HepG2 (cell line): ENCODE measurements around the gene CSNK2B. TPM values are rescaled to one million over a fixed set of nuclear protein-coding genes. Genes with fewer than 3 reads are reported as not detected.

ENCODE experiments used
- BORCS8-MEF2B ChIP-seq: sonication (generic); formaldehyde crosslinking; IDR thresholded peaks from 2 replicates; pipeline ENCODE4 v1.8.0; 2022; ENCODE audit warnings: mild to moderate bottlenecking, missing genetic modification reagents
- ELF1 ChIP-seq: sonication (generic); formaldehyde crosslinking; IDR thresholded peaks from 2 replicates; pipeline ENCODE4 v1.4.0; 2020; ENCODE audit warnings: missing genetic modification reagents
- FOSL1 ChIP-seq: sonication (generic); formaldehyde crosslinking; IDR thresholded peaks from 2 replicates; pipeline ENCODE4 v1.9.0; 2021; ENCODE audit warnings: missing genetic modification reagents, borderline replicate concordance
- FOSL2 ChIP-seq: sonication (generic); formaldehyde crosslinking; IDR thresholded peaks from 2 replicates; pipeline ENCODE4 v1.4.0; 2020; ENCODE audit warnings: missing genetic modification reagents
- HNF1B ChIP-seq: sonication (generic); formaldehyde crosslinking; IDR thresholded peaks from 2 replicates; pipeline ENCODE4 v1.5.1; 2020; ENCODE audit warnings: mild to moderate bottlenecking, moderate library complexity, missing genetic modification reagents
- MYPOP ChIP-seq: sonication (generic); formaldehyde crosslinking; IDR thresholded peaks from 2 replicates; pipeline ENCODE4 v1.8.1; 2023; ENCODE audit warnings: mild to moderate bottlenecking, moderate library complexity, missing genetic modification reagents
- NRL ChIP-seq: sonication (generic); formaldehyde crosslinking; IDR thresholded peaks from 2 replicates; pipeline ENCODE4 v1.5.0; 2020; ENCODE audit warnings: missing genetic modification reagents, mild to moderate bottlenecking, moderate library complexity, borderline replicate concordance
- POLR2G ChIP-seq: fragments of 200-400 bp; formaldehyde crosslinking; IDR thresholded peaks from 2 replicates; pipeline ENCODE4 v1.6.1; 2018; ENCODE audit warnings: mild to moderate bottlenecking, low read depth, low read length, moderate library complexity
- TFAP4 ChIP-seq: sonication (generic); IDR thresholded peaks from 2 replicates; pipeline ENCODE4 v1.6.1; 2016; ENCODE audit warnings: low read depth, borderline replicate concordance
- TFDP1 ChIP-seq: IDR thresholded peaks from 2 replicates; pipeline ENCODE4 v1.6.1; 2016; ENCODE audit warnings: missing compliant biosample characterization, missing genetic modification reagents, borderline replicate concordance
- ZKSCAN1 ChIP-seq: fragments of 150-350 bp; IDR thresholded peaks from 2 replicates; pipeline ENCODE4 v1.6.1; 2014; ENCODE audit warnings: low read length
- ZNF337 ChIP-seq: sonication (generic); formaldehyde crosslinking; IDR thresholded peaks from 2 replicates; pipeline ENCODE4 v1.5.1; 2020; ENCODE audit warnings: missing genetic modification reagents, low read depth, mild to moderate bottlenecking, borderline replicate concordance
- ZNF430 ChIP-seq: sonication (generic); formaldehyde crosslinking; IDR thresholded peaks from 2 replicates; pipeline ENCODE4 v1.9.0; 2021; ENCODE audit warnings: mild to moderate bottlenecking, missing genetic modification reagents
- ZNF460 ChIP-seq: sonication (generic); formaldehyde crosslinking; IDR thresholded peaks from 2 replicates; pipeline ENCODE4 v1.5.1; 2020; ENCODE audit warnings: missing genetic modification reagents, mild to moderate bottlenecking, borderline replicate concordance
- ZNF7 ChIP-seq: IDR thresholded peaks from 2 replicates; pipeline ENCODE4 v1.6.1; 2016; ENCODE audit warnings: missing biosample characterization, missing genetic modification reagents
- ZNF746 ChIP-seq: sonication (generic); formaldehyde crosslinking; IDR thresholded peaks from 2 replicates; pipeline ENCODE4 v1.8.0; 2022; ENCODE audit warnings: mild to moderate bottlenecking, missing genetic modification reagents
- ZNF839 ChIP-seq: sonication (generic); formaldehyde crosslinking; IDR thresholded peaks from 2 replicates; pipeline ENCODE4 v1.4.0; 2020; ENCODE audit warnings: missing genetic modification reagents, mild to moderate bottlenecking, borderline replicate concordance
- polyA plus RNA-seq, 8 experiments: library from polyadenylated mRNA; depleted of rRNA in 3 of 8; stranded (reverse) in 7 of 8; unstranded in 1 of 8; fragments of >200 nt; fragmentation: Illumina TruSeq in 4 of 8; extraction: Trizol in 4 of 8; gene quantifications; 2 replicates each; pipeline versions ENCODE4 v1.2.1 to v1.2.3, GENCODE V29; 2011 to 2016; ENCODE audit warnings: low read depth in 4 of 8, missing spikeins in 1 of 8, mixed read lengths in 1 of 8; ENCODE audit not compliant: insufficient read depth in 1 of 8
- total RNA-seq, 5 experiments: library from RNA; depleted of rRNA; stranded (reverse); fragments of >200 nt; fragmentation: Illumina TruSeq; extraction: Trizol; gene quantifications; 2 replicates each; pipeline ENCODE4 v1.2.3, GENCODE V29; 2016; ENCODE audit warnings: low read depth in 1 of 5
- TF ChIP-seq, protein P1 (sequence below): sonication (generic); formaldehyde crosslinking; IDR thresholded peaks from 2 replicates; pipeline ENCODE4 v1.5.0; 2020; ENCODE audit warnings: missing genetic modification reagents, mild to moderate bottlenecking, borderline replicate concordance

CSNK2B gene
- total and polyA plus RNA-seq, 2 of the 13 experiments (the other 11 are each of a cell fraction or from before 2014, with no cell fraction given): 111 to 296 TPM

DNA sequence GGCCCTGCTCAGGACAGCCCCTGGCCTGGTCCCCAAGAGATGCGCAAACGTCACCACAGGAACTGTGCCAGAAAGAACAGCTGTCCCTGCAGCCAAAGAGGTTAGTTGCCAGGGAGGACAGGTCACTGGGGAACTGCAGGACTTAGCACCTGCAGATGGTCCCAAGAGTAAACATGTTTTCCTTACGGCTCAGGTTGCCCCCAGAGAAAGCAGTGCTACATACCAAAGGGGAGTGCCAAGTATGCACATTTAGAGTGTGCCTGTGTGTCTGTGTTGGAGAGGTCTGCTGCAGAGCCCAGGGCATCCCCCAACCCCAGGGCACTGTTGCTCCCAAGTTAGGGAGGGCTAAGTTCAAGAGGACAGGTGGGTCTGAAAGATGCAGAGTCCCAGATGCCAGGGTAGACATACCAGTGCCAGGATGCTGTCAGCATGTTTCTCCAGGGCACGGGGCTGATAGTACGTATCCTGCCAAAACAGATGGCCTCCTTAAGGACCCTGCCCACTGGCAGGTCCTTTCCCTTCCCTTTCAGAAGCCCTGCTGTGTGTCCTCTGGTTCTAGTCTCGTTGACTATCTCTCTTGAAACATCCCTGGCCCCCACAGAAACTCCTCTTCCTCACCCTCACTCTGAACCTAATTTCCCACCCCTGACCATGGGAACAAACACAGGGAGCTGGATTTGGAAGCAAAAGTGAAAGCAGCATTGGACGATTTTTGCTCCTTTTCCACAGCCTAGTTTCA lies 36.0 kb downstream of the CSNK2B start (continued):
- TF ChIP-seq MYPOP (CRISPR knock-in tag): no peak
- TF ChIP-seq NRL (CRISPR knock-in tag): peak; percentile 71; the same call in 1 of the 2 replicates
- TF ChIP-seq HNF1B (CRISPR knock-in tag): 0 out of 2 replicates have a peak, but pooled peaks have one; percentile 35
- no peak for TF ChIP-seq ZNF7 (CRISPR knock-in tag)
- TF ChIP-seq ZNF337 (CRISPR knock-in tag): no peak
- 0 out of 2 replicates have a peak, but pooled peaks have one; percentile 54 for TF ChIP-seq ZNF839 (CRISPR knock-in tag)
- no peak for TF ChIP-seq ZNF460 (CRISPR knock-in tag)
- 0 out of 2 replicates have a peak, but pooled peaks have one; percentile 46 for TF ChIP-seq ZNF746 (CRISPR knock-in tag)
- peak; percentile 32; the same call in 1 of the 2 replicates for TF ChIP-seq TFAP4
- TF ChIP-seq FOSL1 (CRISPR knock-in tag): no peak
- no peak for TF ChIP-seq FOSL2 (CRISPR knock-in tag)
- TF ChIP-seq TFDP1 (CRISPR knock-in tag): no peak
- no peak for TF ChIP-seq ELF1 (CRISPR knock-in tag)
- 0 out of 2 replicates have a peak, but pooled peaks have one; percentile 28 for TF ChIP-seq BORCS8-MEF2B
- 0 out of 2 replicates have a peak, but pooled peaks have one; percentile 12 for TF ChIP-seq ZNF430
- TF ChIP-seq, protein P1, sequence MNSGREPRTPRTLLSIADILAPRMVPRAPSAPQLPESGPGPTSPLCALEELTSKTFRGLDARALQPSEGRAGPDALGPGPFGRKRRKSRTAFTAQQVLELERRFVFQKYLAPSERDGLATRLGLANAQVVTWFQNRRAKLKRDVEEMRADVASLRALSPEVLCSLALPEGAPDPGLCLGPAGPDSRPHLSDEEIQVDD (CRISPR knock-in tag): no peak
- TF ChIP-seq POLR2G: no peak
- TF ChIP-seq ZKSCAN1: no peak
